KMS-11 (cell line): ENCODE data around the gene ABCA6.

Source experiments
- H2AFZ ChIP-seq: fragments of 200-600 bp; sonication (generic); 2 replicates; pipeline ENCODE4 v1.6.1; 2016; ENCODE audit warnings: antibody characterized with exemption, mixed run types, low read depth
- H3K27ac ChIP-seq: fragments of 200-600 bp; sonication (generic); 2 replicates; pipeline ENCODE4 v1.6.1; 2016; ENCODE audit warnings: mild to moderate bottlenecking, mixed run types
- H3K27me3 ChIP-seq: fragments of 200-600 bp; sonication (generic); 2 replicates; pipeline ENCODE4 v1.6.1; 2017; ENCODE audit warnings: mild to moderate bottlenecking, low read depth, mixed run types, moderate library complexity; ENCODE audit not compliant: insufficient read depth
- H3K36me3 ChIP-seq: fragments of 200-600 bp; sonication (generic); 2 replicates; pipeline ENCODE4 v1.6.1; 2017; ENCODE audit warnings: mild to moderate bottlenecking, mixed run types; ENCODE audit not compliant: insufficient read depth
- H3K4me1 ChIP-seq: fragments of 200-600 bp; sonication (generic); 2 replicates; pipeline ENCODE4 v1.6.1; 2016; ENCODE audit warnings: mild to moderate bottlenecking, low read depth, mixed run types; ENCODE audit not compliant: poor library complexity, severe bottlenecking
- H3K4me2 ChIP-seq: fragments of 200-600 bp; sonication (generic); 2 replicates; pipeline ENCODE4 v1.7.0; 2016; ENCODE audit warnings: mild to moderate bottlenecking, mixed run types
- H3K4me3 ChIP-seq: fragments of 200-600 bp; sonication (generic); IDR thresholded peaks from 2 replicates; pipeline ENCODE4 v1.6.1; 2017; ENCODE audit warnings: low read depth, low read length, mixed read lengths; ENCODE audit not compliant: insufficient read depth
- H3K79me2 ChIP-seq: fragments of 200-600 bp; sonication (generic); 2 replicates; pipeline ENCODE4 v1.6.1; 2016; ENCODE audit warnings: low read depth, mixed run types; ENCODE audit not compliant: insufficient read depth
- H3K9ac ChIP-seq: fragments of 200-600 bp; sonication (generic); 2 replicates; pipeline ENCODE4 v1.6.1; 2016; ENCODE audit warnings: mild to moderate bottlenecking, mixed run types
- H4K20me1 ChIP-seq: fragments of 200-600 bp; sonication (generic); 2 replicates; pipeline ENCODE4 v1.6.1; 2016; ENCODE audit warnings: mild to moderate bottlenecking, mixed run types; ENCODE audit not compliant: insufficient read depth
- TF ChIP-seq, protein P1 (sequence below): fragments of 200-600 bp; sonication (generic); conservative IDR thresholded peaks from 2 replicates; pipeline ENCODE4 v1.6.1; 2017; ENCODE audit warnings: low read depth, mild to moderate bottlenecking, antibody characterized with exemption, low read length, moderate library complexity, mixed read lengths

ABCA6 gene

DNA sequence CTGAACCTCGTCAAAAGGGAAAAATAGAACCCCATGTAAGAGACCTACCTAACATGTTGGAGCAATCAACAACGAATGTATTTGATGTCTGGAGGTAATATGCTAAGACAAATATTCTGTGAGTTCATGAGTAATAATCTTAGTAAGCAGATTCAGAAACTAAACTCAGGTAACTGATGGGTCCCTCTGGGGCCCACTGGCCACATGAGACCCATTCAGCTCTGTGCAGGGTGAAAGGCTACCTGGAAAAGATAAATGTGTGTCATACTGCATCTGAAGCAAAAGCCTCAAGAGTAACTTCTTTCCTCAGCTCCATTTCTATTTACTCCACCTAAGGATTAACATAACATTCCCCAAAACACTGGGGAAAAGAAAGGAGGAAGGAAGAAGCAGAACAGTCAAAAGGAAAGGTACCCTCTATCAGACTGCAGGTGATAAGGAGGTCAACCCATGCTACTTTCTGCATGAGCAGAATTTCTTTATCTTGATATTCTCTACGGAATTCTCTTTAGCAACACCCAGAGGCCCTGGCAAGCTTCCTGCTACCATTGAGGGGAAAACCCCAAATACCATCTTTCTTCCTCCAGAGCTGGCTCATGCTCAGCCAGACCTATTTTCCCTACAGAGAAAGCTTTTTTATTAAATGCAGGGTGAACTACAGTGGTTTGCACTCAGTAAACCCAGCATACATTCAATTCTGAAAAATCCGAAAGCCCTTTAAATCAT, 37.7 kb upstream of the ABCA6 start:
- no peak overlapping the region for H3K27ac ChIP-seq
- no peak overlapping the region for H3K4me2 ChIP-seq
- no peaks in the 10 kb centered on the region for H3K79me2 ChIP-seq
- TF ChIP-seq, protein P1, sequence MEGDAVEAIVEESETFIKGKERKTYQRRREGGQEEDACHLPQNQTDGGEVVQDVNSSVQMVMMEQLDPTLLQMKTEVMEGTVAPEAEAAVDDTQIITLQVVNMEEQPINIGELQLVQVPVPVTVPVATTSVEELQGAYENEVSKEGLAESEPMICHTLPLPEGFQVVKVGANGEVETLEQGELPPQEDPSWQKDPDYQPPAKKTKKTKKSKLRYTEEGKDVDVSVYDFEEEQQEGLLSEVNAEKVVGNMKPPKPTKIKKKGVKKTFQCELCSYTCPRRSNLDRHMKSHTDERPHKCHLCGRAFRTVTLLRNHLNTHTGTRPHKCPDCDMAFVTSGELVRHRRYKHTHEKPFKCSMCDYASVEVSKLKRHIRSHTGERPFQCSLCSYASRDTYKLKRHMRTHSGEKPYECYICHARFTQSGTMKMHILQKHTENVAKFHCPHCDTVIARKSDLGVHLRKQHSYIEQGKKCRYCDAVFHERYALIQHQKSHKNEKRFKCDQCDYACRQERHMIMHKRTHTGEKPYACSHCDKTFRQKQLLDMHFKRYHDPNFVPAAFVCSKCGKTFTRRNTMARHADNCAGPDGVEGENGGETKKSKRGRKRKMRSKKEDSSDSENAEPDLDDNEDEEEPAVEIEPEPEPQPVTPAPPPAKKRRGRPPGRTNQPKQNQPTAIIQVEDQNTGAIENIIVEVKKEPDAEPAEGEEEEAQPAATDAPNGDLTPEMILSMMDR = no peak
- H3K9ac ChIP-seq = no peak overlapping the region
- no peaks in the 10 kb centered on the region for H3K36me3 ChIP-seq
- no peaks in the 10 kb centered on the region for H3K4me1 ChIP-seq
- no peak overlapping the region for H3K4me3 ChIP-seq
- H4K20me1 ChIP-seq = no peaks in the 10 kb centered on the region
- H3K27me3 ChIP-seq = no peaks in the 10 kb centered on the region
- H2AFZ ChIP-seq = no peak overlapping the region

DNA sequence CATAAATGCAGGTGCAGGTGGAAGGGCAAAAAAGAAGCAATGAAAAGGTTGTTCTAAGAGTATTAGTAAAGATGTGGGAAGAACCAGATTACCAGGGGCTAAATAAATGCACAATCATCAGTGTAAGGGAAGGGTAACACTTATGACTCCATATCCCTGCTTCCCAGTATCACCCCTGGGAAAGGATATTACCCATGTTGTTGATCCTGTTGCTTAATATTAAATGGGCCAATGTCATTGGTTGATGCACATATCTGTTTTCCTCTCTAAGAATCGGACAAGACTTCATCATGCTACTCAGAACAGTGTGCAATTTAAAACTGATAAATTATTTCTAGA, 34.7 kb upstream of the ABCA6 start:
- Histone ChIP-seq H2AFZ (no peak overlapping the region), H3K9ac (no peak overlapping the region), H3K4me3 (no peak overlapping the region), H3K4me2 (no peak overlapping the region), H3K79me2 (no peaks in the 10 kb centered on the region), H3K27me3 (no peaks in the 10 kb centered on the region), H3K27ac (no peak overlapping the region), H3K4me1 (no peaks in the 10 kb centered on the region), H3K36me3 (no peaks in the 10 kb centered on the region), H4K20me1 (no peaks in the 10 kb centered on the region)
- TF ChIP-seq, protein P1 = no peak

DNA sequence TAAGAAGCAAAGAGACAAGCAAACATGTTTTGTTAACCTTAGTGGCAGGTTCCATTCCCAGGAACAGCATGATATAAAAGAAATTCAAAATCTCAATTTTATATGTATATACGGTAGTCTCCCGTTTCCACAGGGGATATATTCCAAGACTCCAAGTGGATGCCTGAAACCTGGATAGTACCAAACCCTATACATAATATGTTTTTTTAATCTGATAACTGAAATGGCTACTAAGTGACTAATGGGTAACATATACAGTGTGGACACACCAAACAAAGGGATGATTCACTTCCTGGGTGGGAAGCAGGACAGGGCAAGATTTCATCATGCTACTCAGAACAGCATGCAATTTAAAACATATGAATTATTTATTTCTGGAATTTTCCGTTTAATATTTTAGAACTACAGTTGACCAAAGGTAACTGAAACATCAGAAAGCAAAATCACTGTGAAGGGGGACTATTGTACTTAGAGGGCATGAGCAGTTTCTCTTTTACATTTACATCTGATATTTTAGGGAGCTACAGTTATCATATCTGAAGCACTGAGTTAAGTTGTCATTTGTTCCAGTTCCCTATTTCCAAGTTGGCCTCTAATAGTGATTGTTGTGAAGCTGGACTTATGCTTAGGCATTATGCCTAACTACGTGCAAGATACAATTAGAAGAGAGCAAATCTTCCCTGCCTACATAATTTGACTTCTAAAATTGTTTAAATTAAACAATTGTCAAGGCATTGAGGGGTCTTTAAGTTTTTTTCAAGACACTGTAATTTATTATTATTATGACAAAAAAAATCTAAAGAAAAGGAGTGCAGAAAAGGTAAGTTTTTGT, 34.1 kb upstream of the ABCA6 start:
- Histone ChIP-seq H3K4me1 (no peaks in the 10 kb centered on the region), H3K9ac (no peak overlapping the region), H3K27ac (no peak overlapping the region), H3K4me3 (no peak overlapping the region), H3K36me3 (no peaks in the 10 kb centered on the region), H3K79me2 (no peaks in the 10 kb centered on the region), H2AFZ (no peak overlapping the region), H3K4me2 (no peak overlapping the region), H4K20me1 (no peaks in the 10 kb centered on the region), H3K27me3 (no peaks in the 10 kb centered on the region)
- TF ChIP-seq, protein P1 = no peak

DNA sequence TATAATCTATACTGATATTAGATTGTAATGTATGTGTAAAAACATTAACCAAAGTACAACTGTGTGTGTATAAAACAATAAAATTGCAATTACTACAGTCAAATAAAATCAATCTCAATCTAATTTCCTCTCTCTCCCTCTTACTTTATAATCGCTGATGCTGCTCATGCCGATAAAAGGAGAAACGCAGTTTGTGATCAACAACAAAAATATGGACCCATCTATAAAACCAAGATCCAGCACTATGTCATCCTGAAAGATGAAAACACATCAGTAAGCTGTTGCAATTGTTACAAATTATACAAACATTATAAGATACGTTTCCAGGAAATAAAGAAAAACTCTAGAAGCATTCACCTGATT, 33.5 kb upstream of the ABCA6 start:
- Histone ChIP-seq H3K4me1 (no peaks in the 10 kb centered on the region), H3K4me3 (no peak overlapping the region), H2AFZ (no peak overlapping the region), H3K27ac (no peak overlapping the region), H3K9ac (no peak overlapping the region), H3K27me3 (no peaks in the 10 kb centered on the region), H3K79me2 (no peaks in the 10 kb centered on the region), H4K20me1 (no peaks in the 10 kb centered on the region), H3K4me2 (no peak overlapping the region), H3K36me3 (no peaks in the 10 kb centered on the region)
- TF ChIP-seq, protein P1 = no peak
